DMS53 treated with DMSO at 0.1 percent for 48 hours (cell line): ENCODE results near the gene CASZ1.

ENCODE experiments used
- DNase-seq: peaks from one replicate; lab custom pipeline; 2025; ENCODE audit not compliant: unreplicated experiment; lab: John Stamatoyannopoulos, UW

Gene CASZ1

GRCh38 chr1:10643607-10644306 is 152.7 kb downstream of the CASZ1 start:
- DNase-seq = no peak

DNA sequence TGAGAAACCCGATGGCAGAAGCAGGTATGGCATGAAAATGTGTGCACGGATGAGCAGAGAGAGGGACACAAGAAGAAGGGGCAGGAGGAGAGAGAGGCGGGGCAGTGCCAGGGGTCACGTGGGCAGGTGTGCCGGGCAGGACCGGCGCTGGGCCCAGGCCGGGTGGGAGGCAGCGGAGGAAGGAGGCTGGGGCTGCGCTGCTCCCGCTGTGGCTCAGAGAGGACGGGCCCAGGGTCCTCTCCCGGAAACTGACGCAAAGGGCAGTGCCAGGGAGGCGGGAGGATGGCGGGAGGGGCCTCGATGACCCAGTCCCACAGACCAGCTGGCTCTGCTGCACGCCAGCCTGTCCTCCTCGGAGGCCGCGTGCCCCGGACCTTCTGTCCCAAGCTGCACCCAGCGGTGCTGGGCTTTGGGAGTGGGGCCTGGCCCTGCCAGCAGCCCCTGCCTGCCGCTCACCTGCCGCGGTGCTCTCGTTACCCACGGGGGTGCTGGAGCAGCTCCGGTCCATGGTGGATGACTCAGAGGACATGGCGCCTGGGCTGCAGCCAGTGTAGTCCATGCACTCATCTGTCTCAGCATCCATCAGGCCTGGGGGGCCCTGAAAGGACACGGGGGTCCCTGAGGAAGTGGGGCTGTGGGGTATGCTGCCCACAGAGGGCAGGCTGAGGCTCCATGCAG is 153.9 kb downstream of the CASZ1 start:
- DNase-seq = no peak

GRCh38 chr1:10641976-10642375 is 154.5 kb downstream of the CASZ1 start:
- DNase-seq = no peak

DNA sequence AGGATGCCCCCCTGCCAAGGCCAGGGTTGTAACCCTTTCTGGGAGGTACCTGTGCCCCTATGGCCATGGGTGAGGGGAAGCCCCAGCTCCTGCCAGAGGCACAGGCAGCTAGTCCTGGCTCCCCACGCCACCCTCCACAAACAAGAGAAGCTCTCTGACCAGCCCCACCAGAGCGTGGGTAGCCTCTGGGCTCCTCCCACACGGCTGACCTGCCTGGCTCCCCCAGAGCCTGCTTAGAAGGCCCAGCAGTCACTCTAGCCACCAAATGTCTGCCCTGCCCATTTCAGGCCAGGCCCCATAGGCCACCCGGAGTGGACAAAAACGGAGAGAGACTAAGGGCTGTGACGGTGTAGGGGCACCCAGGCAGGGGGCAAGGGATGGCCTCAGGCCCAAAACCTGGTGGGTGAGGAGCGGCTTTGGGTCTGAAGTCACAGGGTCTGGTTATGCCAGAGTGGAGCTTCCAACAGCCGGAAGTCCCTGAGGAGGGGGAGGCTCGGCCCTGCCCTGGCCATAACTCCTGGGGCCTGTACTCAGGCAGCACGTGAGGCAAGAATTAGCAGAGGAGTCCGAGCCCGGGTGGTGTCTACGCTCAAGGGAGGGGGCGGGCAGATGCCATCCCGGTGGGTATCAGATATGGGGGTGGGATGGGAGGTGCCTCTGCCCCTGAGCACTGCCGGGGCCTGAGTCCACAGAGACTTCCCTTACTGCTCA is 155.4 kb downstream of the CASZ1 start:
- no peak for DNase-seq

- no peak for DNase-seq
Observed at GRCh38 chr1:10639775-10640578, 156.5 kb downstream of the CASZ1 start.

GRCh38 chr1:10639011-10639774 is 157.3 kb downstream of the CASZ1 start:
- DNase-seq = no peak

- DNase-seq = no peak
Observed at GRCh38 chr1:10638559-10639005, 157.9 kb downstream of the CASZ1 start.

DNA sequence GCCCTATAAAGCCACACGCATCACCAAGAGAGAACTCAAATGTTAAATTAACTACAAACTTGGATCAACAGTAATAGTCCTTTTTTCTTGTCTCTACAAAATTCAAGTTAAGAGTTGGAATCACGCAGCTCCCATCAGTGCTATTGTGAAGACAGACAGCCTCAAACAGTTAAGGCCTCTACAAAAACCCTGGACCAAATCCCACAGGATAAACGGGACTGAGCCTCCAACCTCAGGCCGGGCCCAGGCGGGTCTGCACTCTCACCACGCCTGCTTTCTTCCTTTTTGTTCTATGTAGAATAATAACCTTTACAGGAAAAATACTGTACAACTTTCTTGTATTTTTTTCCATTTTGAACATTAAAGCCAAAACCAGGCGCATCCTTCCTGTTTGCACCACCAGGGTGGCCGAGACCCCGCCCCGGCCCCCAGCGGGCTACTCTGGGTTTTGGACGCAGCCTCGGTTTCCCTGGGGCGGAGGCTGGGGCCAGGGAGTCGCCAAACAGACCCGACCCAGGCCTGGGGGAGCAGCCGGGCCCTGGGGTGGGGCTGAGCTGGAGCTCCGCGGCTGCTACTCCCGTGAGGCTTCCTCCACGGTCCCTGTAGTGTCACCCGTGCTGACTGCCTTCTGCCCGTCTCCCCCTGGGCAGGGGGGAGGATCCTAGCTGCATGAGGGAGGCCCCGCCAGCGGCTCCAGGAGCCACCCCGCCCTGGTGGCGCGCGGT is 158.4 kb downstream of the CASZ1 start:
- DNase-seq = no peak

DNA sequence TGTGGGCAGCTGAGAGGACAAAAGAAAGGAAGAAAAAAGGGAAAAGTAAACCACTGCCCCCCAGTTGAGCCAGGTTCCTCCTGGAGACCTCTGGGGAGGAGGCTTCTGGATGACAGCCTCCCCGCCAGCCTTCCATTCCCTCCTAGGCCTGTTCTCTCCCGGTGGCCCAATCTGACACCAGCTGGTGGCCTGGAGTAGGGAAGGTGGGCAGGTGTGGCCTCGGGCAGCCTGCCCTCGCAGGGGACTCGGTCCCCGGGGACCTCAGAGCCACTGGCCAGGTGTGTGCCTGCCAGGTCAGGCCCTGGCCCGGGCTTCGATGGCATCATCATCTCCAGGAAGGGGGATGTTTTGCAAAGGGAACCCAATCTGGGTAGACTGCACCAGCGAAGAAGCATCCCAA is 159.0 kb downstream of the CASZ1 start:
- DNase-seq = no peak

DNA sequence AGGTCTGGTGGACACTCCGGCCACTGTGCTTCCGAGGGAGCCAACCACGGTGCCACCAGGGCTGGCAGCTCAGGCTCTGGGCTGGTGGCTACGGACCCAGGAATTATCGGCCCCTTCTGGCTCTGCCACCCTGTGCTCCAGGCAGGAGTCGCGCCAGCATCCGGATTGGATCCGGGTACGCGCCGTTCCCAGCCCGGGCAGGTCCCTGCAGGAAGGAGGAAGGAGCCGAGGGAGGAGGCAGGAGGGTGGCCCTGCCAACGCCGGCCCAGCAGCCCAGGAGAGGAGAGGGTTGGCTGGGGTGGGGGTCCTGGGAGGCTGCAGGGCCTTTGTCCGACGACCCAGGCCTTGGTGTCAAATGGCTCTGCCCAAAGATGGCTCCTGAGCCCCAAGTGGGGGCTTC is 160.5 kb downstream of the CASZ1 start:
- DNase-seq = no peak

GRCh38 chr1:10635085-10635896 is 161.2 kb downstream of the CASZ1 start:
- no peak for DNase-seq

- DNase-seq = no peak
Observed at GRCh38 chr1:10634428-10635084, 161.9 kb downstream of the CASZ1 start.

DNA sequence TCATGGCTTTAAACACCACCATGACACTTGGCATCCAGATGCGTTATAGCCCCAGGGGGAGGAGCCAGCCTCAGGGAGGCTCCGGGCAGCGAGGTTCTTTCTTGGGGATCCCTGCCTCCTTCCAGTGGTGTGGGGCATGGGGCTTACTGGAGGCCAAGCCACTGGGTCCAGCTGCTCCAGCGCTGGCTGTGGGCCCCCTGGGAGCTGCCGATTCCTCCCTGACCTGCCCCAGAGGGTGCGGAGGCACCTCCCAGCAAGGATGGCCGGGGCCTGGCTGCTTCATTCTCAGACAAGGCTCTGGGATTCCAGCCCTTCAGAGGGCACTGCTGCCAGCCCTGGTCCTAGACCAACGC is 162.4 kb downstream of the CASZ1 start:
- DNase-seq = no peak

GRCh38 chr1:10633416-10633815 is 163.0 kb downstream of the CASZ1 start:
- no peak for DNase-seq

GRCh38 chr1:10632691-10633090 is 163.8 kb downstream of the CASZ1 start:
- DNase-seq = no peak

DNA sequence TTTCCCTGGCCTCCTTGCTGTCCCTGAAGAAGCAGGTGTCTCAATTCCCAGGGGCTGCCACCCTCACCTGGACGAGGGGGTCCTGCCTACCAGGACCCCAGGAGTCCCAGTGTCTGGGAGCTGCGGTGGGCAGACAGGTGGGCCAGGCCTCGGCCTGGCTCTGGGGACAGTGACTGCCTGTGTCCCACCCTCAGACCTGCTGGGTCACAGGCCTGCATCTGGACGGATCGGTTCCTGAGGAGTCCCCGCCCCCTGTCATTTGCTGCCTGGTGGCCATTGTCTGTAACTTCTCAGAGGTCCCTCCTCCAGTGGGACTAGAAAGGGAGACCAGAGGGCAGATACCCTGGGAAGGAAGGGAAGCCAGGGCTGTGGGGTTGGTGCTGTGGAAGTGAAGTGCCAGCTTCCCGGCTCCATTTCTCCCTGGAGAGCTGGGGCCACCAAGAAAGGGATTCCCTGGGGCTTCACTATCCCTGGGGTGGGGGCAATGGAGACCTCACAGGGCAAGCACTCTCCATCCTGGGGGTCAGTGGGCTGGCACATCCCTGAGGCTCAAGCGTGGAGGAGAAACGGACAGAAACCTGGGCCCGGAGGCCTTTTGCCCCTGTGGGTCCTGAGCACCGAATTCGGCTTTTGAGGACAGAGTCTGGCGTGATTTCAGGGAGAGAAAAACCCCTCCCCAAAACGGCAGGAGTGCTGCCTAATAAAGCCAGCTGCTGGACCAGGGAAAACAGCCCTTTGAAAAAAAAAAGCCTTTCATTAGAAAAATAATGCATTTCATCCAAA is 164.4 kb downstream of the CASZ1 start:
- no peak for DNase-seq

DNA sequence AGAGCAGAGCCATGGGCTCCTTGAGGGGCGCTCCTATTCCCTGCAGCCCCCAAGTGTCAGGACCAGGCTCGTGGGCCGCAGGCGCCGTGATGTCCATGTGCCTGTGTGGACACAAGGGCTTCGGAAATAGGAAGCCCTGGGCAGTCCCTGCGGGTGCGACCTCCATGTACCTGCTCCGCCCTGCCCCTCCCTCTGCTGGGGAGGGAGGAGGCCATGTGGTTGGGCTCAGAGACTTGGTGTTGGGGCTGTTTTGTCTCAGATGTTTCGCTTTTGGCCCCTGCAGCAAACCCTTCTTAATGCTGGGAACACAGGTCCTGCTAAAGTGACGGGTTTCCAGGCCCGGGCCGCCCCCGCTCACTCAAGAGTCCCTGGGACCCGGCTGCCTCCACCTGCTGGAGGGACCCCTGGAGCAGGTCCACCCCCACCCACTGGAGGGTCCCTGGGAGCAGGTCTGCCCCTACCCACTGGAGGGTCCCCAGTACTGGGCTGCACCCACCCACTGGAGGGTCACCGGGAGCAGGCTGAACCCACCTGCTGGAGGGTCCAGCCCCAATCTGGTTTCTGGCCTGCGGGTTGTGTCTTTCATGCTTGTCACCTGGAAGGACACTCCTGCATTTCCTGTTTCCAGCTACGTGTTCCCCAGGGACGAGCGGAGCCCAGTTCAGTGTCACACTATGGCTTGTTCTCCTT is 165.2 kb downstream of the CASZ1 start:
- no peak for DNase-seq
